Ishikawa (cell line): ENCODE results near the gene SLC16A12.

Experiments used
- CREB1 ChIP-seq: IDR thresholded peaks from 2 replicates; pipeline ENCODE4 v1.6.1; 2012; ENCODE audit warnings: low read depth
- EP300 ChIP-seq: IDR thresholded peaks from 2 replicates; pipeline ENCODE4 v1.6.1; 2012; ENCODE audit warnings: borderline replicate concordance
- FOXM1 ChIP-seq: IDR thresholded peaks from 2 replicates; pipeline ENCODE4 v1.6.1; 2012; ENCODE audit warnings: low read depth, borderline replicate concordance
- RAD21 ChIP-seq: IDR thresholded peaks from 2 replicates; pipeline ENCODE4 v1.6.1; 2012; ENCODE audit warnings: low read depth
- TF ChIP-seq, protein P1 (sequence below): IDR thresholded peaks from 2 replicates; pipeline ENCODE4 v1.6.1; 2012
- TF ChIP-seq, protein P2 (sequence below): IDR thresholded peaks from 2 replicates; pipeline ENCODE4 v1.6.1; 2012; ENCODE audit warnings: low read depth, mild to moderate bottlenecking
- TF ChIP-seq, protein P3 (sequence below): IDR thresholded peaks from 2 replicates; pipeline ENCODE4 v1.6.1; 2012

GRCh38 chr10:89532476-89532875 lies 2.9 kb downstream of the SLC16A12 start:
- TF ChIP-seq EP300 (no peak), CREB1 (no peak), RAD21 (no peak), FOXM1 (no peak)
- TF ChIP-seq, protein P1, sequence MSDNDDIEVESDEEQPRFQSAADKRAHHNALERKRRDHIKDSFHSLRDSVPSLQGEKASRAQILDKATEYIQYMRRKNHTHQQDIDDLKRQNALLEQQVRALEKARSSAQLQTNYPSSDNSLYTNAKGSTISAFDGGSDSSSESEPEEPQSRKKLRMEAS: no peak
- TF ChIP-seq, protein P2, sequence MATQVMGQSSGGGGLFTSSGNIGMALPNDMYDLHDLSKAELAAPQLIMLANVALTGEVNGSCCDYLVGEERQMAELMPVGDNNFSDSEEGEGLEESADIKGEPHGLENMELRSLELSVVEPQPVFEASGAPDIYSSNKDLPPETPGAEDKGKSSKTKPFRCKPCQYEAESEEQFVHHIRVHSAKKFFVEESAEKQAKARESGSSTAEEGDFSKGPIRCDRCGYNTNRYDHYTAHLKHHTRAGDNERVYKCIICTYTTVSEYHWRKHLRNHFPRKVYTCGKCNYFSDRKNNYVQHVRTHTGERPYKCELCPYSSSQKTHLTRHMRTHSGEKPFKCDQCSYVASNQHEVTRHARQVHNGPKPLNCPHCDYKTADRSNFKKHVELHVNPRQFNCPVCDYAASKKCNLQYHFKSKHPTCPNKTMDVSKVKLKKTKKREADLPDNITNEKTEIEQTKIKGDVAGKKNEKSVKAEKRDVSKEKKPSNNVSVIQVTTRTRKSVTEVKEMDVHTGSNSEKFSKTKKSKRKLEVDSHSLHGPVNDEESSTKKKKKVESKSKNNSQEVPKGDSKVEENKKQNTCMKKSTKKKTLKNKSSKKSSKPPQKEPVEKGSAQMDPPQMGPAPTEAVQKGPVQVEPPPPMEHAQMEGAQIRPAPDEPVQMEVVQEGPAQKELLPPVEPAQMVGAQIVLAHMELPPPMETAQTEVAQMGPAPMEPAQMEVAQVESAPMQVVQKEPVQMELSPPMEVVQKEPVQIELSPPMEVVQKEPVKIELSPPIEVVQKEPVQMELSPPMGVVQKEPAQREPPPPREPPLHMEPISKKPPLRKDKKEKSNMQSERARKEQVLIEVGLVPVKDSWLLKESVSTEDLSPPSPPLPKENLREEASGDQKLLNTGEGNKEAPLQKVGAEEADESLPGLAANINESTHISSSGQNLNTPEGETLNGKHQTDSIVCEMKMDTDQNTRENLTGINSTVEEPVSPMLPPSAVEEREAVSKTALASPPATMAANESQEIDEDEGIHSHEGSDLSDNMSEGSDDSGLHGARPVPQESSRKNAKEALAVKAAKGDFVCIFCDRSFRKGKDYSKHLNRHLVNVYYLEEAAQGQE: no peak
- TF ChIP-seq, protein P3, sequence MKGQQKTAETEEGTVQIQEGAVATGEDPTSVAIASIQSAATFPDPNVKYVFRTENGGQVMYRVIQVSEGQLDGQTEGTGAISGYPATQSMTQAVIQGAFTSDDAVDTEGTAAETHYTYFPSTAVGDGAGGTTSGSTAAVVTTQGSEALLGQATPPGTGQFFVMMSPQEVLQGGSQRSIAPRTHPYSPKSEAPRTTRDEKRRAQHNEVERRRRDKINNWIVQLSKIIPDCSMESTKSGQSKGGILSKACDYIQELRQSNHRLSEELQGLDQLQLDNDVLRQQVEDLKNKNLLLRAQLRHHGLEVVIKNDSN: no peak
